ENCODE data around the gene CYP4V2.

CYP4V2 gene

GRCh38 chr4:186217733-186218293 is 26.4 kb downstream of the CYP4V2 start:
- no peak for DNase-seq (ENCODE audit: low spot score)
- no peak for TF ChIP-seq CTCF (IDR thresholded peaks at IDR 0.05; ENCODE audit: extremely low read depth, missing control alignments)

GRCh38 chr4:186221624-186222023 is 30.3 kb downstream of the CYP4V2 start:
- no peak for TF ChIP-seq CTCF (IDR thresholded peaks at IDR 0.05; ENCODE audit: extremely low read depth, missing control alignments)
- no peak for DNase-seq (ENCODE audit: low spot score)

- DNase-seq (ENCODE audit: low spot score), result no peak
- no peak for TF ChIP-seq CTCF (IDR thresholded peaks at IDR 0.05; ENCODE audit: extremely low read depth, missing control alignments)
Observed at GRCh38 chr4:186225848-186226247, 34.5 kb downstream of the CYP4V2 start.

- DNase-seq (ENCODE audit: low spot score), result no peak
- no peak for TF ChIP-seq CTCF (IDR thresholded peaks at IDR 0.05; ENCODE audit: extremely low read depth, missing control alignments)
Observed at GRCh38 chr4:186226521-186227189, 35.3 kb downstream of the CYP4V2 start.

GRCh38 chr4:186227221-186227620 is 35.9 kb downstream of the CYP4V2 start, which contains the start of gene KLKB1:
TSS of gene KLKB1 (plus strand) at chr4:186227507. CDS start at chr4:186228196, 689 bp downstream.
- DNase-seq (ENCODE audit: low spot score), result no peak
- no peak for TF ChIP-seq CTCF (IDR thresholded peaks at IDR 0.05; ENCODE audit: extremely low read depth, missing control alignments)

GRCh38 chr4:186227744-186228513 is 36.6 kb downstream of the CYP4V2 start:
- DNase-seq (ENCODE audit: low spot score), result no peak
- TF ChIP-seq CTCF (IDR thresholded peaks at IDR 0.05; ENCODE audit: extremely low read depth, missing control alignments), result no peak

- TF ChIP-seq CTCF (IDR thresholded peaks at IDR 0.05; ENCODE audit: extremely low read depth, missing control alignments), result no peak
- no peak for DNase-seq (ENCODE audit: low spot score)
Observed at GRCh38 chr4:186228514-186228894, 37.1 kb downstream of the CYP4V2 start.
